Superior temporal gyrus (tissue), 1 donor: ENCODE data around the gene XXYLT1.

Experiments
- DNase-seq: peaks from one replicate; pipeline ENCODE4 v3.0.0-alpha.2; 2016; ENCODE audit errors: extremely low spot score

XXYLT1 gene

DNA sequence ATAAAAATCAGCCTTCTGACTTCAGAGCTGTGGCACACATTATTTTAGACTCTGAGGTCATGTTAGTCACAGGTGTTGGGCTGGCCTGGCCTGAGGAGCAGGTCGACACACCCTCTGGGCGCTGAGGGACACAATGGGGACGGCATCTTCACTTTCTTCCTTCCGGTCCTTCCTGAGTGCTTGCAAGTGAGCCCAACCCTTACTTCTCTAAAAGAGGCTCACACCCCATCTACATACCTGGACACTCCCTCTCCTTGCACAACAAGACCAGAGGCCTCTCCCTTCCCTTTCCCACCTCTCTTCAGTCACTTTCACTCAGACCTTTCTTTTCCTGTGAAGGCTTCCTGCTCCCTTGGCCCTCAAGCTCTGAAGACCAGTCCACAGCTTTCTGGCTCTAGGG is 85.4 kb downstream of the XXYLT1 start:
- no peak for DNase-seq

DNA sequence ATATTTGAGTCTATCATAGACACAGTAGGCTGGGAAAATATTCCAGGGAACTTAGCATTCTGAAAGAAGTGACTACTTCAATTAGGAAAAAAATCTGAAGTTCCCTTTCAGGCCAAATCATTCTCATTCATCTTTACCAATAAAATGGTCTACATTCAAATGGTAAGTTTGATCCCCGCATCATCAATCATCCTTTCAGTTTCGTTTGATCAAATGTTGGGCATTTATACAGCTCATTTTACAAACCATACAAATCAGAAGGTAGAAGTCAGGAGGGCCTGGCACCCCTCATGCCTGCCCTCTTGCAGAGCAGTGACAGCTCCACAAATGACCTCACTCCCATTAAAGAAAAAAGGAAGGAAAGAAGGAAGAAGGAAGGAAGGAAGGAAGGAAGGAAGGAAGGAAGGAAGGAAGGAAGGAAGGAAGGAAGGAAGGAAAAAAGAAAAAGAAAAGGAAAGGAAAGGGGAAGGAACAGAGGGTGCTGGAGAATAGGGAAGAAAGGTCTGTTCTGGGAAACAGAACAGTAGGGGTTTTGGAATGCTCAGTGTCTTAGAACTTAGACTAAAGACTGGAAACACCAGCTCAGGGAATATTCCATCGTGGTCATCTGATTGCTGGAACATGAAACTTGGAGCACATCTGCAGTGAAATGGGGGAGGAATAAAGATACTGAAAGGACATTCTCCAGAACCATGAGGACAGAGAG is 86.1 kb downstream of the XXYLT1 start:
- no peak for DNase-seq

DNA sequence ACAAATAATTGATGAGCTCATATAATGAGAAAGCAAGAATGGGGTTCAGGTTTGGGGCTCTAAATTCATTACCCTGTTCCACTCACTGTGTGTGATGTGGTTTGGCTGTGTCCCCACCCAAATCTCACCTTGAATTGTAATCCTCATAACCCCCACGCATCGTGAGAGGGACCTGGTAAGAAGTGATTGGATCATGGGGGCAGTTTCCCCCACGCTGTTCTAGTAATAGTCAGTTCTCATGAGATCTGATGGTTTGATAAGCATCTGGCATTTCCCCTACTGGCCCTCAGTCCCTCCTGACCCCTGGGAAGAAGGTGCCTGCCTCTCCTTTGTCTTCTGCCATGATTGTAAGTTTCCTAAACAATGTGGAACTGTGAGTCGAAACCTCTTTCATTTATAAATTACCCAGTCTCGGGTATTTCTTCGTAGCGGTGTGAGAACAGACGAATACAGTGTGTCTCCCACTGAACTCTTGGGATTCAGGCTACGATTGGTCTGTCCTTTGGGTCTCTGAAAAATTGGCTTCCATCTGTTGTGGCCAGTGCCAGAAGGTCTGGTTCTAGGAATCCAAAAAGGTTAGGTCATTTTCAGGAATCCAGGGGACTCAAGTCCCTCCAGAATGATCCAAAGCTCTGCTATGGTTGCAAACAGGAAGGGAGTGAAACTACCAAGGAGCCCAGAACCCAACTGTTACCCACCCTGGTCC is 87.7 kb downstream of the XXYLT1 start:
- DNase-seq: no peak

DNA sequence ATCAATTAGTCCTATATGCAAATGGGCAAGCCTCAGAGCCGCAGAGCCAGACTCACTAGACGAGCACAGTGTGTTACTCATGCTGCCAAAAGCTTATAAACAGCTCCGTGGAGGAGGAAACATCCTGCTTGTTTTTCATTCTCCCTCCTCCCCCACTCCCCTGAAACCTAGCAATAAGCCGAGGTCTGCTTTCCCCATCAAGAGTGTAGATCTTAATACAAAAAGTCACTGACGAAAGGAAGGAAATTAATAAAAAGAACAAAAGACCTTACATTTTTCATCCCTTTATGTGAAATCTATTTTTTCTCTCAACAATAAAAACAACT is 88.5 kb downstream of the XXYLT1 start:
- DNase-seq: peak; percentile 55

DNA sequence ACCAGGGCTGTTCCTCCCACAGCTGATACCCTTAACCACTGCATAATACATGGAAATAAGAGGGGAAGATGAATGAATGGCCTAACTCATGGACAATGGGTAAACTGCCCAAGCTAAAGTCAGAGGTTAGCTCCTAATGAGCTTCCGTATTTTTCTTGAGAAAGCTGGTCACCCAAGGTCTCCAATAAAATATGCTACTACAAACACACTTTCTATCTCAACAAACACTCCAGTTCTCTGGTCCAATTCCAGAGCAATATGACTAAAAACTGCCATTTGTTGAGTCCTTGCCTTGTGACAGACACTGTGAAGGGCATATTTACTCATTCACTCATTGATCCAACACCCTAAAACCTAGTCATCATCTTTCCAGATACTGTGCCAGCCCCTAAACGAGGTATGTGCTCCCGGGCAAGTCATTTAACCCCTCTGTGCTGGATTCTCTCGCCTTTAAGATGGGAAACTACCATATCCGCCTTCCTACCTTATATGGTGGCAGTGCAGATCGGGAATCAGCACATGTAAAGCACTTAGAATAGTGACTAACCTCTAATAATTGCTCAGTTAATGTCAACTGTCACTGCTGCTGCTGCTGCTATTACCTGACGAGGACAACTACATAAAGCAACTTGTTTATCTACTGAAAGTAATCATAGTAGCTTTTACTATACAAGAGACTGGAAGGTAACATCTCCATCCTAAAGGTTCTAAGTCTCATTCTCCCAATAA is 89.1 kb downstream of the XXYLT1 start:
- DNase-seq: no peak

DNA sequence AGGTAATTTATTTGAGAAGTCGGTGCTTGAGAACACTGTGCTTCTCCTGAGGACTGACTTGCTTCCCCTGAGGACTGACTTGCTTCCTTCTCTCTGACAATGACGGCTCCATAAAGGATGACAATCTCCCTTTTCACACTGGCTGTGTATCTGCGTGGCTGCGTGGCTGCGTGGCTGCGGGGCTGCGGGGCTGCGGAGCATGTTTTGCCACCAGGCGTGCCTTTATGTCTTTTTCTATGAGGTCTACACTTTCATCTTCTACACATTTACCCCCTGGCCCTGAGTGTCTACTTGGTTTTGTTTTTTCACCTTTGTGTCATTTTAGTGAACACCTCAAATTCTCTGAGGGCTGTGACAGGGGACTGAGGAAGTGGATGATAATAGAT is 89.9 kb downstream of the XXYLT1 start:
- no peak for DNase-seq

DNA sequence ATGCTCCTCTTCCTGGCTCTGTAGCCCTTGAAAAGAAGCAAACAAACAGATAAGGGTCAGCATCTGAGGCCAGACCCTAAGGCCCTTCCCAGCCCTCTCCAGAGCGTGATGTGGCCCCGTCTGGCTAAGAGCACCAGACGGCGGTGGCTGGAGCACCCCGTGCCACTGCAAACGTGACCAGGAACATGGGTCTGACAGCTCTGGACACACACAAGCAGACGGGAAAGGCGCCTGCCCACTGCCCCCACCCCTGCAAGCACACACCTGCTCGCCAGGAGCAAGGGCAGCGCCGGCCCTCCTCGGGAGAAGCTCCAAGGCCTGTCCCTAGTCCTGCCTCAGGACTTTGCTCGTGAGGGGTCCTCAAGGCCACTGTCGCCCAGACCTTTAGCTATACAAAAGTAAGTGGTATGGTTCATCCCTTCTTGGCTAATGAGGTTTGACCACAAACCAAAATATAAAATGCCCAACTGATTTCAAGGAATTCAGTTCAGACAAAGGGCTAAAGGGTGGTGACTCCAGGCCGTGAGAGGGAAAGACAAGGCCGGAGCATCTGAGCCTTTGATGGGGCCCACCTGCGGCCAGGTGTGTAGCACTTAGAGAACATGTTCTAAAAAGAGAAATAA is 90.4 kb downstream of the XXYLT1 start:
- no peak for DNase-seq

DNA sequence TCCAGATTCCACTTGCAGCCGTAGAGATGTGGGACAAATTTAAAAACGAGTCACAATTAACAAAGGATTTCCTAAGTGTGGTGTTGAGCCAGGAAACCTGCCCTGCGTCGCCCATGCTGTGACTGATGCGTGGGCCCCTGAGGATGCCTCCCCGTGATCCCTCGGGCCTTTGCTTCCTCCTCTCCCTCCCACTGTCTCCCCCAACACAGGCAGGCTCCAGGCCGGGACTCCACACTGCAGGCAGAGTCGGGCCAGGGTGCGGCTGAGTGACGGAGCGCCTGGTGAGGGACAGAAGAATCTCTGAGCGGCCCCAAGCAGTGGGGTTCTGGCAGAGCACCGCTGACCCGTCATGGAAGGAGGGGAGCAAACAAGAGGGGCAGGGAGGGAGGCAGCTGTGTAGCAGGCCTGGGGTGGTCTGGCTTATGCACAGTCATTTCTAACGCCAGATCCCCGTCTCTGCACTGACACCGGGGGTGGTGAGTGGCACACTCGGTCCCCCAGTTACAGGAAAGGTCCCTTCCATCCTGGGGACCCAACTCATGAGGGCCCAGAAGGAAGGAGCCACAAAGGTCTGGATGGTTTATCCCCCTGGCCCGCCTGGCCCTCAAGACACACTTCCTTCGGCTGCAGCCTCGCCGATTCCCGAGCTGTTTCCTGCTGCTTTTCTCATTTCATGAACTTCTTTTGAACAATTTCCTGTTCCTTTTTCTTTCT is 91.0 kb downstream of the XXYLT1 start:
- DNase-seq: no peak

DNA sequence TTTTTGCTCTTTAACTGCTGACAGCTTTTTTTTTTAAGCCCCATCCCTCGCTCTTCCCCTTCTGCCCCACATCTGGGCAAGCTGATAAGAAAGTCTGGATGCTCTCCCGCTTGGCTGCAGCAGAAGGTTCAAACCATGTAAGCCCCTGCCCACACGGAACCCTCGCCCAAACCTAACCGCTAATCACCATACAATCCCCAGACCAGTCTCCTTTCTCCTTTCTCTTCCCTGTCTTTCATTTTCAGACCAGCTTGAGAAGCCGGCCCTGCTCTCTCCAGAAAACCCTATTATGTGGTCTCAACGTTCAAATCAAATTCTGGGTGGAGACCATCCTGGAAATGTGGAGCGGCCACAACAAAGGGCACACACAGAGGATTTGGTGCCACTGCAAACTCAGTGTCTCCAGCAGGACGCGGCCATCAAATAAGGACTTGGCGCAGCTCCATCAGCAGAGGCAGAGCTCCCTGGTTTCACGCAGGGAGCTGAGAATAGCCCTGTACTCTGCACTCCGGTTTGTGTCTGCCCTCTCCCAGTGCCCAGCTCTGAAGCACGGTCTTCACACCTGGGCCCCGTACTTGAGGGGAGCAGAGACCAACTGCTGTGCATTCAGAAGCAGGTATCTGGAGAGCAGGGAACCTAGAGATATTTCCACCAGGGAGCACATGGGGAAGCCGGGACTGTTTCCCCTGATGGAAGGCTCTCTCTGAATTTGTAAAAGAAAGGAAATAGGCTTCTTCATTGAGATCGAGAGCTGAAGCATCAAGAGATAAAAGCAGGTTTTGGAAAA is 92.6 kb downstream of the XXYLT1 start:
- DNase-seq: no peak

DNA sequence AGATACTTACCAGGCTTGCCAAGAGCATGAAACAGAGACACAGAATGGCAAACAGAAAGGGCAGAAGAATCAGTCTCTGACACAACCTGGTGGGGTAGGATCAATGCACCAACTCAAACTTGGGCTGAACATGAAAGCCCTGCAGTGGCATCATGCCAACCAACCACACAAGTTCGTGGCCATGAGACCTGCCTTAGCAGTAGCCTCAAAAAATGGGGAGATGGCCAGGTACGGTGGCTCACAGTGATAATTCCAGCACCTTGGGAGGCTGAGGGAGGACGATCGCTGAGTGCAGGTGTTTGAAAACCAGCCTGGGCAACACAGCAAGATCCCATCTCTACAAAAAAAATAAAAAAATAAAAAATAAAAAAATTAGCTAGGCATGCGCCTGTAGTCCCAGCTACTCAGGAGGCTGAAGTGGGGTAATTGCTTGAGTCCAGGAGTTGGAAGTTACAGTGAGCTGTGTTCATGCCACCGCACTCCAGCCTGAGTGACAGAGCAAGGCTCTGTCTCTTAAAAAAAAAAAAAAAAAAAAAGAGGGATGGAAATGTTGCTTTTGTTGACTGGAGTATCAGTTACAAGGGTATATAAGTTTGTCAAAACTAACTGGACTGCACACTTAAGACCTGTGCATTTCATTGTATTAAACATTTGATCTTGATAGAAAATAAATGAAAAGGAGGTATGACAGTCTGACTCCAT is 93.4 kb downstream of the XXYLT1 start:
- DNase-seq: no peak

DNA sequence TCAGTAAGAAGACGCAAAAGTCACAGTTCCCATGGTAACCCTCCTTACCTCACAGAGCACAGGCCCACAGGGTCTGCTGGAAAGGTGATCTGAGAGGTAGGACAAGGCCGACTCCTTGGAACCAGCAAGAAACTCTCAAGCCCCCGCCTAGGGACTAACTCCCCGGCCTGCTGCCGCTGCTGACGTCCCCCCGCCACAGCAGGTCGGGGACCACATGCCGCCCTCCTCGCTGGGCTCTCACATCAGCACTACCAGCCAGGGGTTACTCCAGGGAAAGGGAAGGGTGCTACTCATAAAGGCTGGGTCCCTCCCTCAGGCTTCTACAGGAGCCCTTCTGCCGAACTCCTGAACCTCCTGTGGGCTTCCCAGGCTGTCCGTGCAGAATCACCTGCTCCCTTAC is 94.2 kb downstream of the XXYLT1 start:
- DNase-seq: no peak

DNA sequence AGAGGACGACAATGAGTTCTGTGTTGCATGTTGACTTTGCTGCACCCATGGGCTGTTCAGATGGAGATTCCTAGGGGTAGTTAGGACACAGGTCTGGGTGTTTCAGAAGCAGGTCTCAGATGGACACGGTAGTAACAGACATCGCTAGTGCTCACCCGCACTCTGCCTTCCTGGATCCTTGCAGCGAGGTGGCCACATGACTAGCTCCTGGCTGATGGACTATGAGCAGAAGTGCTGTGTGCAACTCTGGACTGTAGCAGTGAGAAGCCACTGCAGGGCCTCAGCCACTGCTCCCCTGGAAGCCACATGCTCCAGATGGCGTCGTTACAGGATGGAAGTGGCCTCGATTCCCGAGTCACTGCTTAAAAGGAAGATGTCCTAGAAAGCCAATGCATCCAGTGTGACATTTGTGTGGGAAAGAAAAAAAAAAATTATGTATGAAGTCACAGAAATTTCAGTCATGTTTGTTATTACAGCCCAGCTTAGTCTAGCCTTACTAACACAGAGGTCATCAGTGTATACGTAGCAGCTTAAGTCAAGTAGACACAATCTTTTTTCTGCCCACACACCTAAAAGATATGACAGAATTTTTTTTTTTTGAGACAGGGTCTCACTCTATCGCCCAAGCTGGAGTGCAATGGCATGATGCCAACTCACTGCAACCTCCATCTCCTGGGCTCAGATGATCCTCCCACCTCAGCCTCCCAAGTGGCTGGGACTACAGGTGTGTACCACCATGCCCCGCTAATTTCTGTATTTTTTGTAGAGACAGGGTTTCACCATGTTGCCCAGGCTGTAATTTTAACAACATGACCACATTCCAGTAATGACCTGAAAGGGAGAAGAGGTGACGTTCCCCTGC is 95.3 kb downstream of the XXYLT1 start:
- no peak for DNase-seq

DNA sequence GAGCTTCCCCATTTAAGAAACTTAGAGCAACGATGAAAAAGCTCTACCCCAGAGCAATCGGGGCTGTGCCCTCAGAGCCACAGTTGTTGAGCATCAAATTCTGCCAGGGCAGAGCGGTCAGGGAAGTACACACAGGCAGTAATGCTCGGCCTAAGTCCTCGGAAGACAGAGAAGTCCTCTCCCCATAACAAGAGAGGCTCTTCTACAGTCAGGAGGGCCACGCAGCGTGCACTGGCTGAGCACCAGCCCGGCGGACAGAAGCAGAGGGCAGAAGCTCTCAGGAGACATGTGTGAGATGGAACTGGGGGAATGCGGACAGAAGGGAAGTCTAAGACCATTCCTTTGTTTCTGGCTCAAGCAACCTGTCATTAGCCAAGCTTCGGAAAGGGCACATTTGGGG is 95.9 kb downstream of the XXYLT1 start:
- no peak for DNase-seq

DNA sequence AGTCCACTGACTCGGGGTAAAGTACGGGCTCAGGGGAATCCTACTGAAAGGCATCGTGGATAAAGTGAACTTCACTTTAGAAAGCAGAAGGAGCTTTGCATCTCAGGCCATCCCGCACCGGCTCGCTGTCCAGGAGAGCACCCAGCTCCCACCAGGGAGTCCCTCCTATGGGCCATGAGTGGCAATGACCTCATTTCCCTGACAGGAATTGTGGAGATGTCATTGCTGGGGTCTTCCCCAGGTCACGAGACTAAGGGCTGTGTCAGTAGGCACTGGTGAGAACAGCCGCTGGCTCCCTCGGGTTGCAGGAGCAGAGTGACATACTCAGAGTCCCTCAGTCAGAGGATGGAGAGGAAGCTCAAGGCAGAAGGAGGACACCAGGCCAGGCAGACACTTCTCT is 97.3 kb downstream of the XXYLT1 start:
- no peak for DNase-seq

DNA sequence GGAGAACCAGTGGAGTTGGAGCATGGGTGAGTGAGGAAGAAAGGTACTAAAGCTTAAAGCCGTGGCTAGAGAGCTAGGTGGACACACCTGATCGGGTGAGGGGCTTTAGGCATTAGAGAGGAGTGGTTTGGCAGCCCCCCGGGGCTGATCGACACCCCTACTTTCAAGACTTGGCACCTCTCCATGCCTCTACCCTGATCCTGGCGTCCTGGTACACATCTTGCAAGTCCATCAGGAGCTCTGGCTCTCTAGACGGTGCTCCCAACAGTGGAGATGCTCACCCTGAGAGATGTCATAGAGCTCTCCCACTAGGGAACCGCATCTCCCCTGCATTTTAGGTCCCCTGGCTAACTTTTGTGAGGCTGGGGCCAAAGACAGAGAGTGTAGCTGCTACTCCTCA is 98.1 kb downstream of the XXYLT1 start:
- no peak for DNase-seq

DNA sequence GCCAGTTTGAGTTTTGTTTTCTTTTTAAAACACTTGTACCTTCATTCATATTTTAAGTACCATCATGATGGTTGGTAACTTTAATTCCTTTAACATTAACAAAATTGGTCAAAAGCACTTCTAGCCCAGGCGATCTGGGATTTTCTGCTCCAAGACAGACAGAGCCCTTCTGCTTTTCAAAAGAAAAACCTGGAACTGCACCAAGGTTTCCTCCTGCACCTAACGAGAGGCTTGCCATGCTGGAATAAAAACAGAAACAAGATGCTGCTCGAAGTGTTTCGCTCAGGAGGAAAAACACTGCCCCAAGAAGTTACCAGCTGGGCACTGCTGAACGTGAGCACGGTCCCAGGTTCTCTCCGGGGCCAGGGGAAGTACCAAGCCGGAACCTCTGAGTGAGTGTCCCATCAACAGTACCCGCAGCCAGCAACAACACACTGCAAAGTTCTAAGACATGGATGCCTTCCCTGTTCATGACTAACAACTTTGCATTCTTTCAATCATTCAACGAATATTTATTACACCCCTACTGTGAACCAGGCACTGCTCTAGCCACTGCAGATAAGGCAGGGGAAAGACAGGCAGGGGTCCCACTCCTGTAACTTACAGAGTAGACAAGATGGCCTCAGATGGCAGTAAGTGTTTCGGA is 98.8 kb downstream of the XXYLT1 start:
- DNase-seq: no peak

DNA sequence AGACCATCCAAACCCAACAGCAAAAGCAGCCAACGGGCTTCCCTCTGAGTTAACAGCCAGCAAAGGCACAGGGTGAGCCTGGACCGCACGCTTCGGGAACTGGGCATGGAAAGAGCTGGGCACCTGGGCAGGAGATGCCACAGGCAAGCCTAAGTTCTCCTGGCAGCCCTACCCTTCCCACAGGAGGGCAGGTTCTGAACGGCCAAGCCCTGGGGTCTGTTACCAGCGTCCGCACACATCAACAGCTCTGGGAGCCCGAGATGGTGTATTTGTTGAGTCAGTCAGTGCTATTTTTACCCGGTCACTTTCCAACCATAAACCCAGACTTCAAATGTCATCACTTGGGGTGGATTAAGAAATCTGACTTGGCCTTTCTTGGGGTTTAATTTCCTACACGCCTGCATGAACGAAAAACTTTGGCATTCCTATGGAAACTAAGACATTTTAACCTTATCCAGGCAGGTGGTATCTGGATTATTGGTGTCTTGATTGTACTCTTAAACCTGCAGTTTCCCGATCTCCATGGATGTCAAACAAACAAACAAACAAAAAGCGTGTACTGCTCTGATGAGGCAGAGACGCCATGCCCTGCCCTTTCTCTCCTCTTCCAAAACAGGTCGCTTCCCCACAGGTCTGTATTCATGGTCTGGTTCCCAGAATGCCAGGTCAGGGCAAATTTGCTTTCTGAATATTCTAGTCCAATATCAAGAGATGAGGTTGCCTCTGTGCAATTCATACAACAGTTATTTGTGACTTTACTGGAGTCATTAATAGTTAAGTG is 99.7 kb downstream of the XXYLT1 start:
- DNase-seq: no peak

DNA sequence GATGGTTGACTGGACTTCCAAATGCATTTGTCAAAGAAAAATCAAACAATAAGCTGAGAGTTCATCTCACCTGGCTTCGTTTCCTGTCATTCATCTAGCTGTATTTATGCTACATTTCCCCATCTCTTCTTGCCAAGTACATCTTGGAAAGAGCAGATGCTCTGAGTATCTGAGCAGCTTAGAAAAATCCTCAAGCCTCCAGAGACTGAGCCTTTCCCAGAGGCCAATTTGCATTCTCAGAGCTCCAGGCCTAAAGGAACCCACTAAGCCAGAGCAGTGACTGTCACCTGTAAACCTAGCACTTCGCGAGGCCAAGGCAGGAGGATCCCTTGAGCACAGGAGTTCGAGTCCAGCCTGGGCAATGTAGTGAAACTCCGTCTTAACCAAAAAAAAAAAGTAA is 100.5 kb downstream of the XXYLT1 start:
- no peak for DNase-seq
